Panc1 (cell line): ENCODE results near the gene ARHGAP45. TPM values are rescaled to one million over a fixed set of nuclear protein-coding genes. Genes with fewer than 3 reads are reported as not detected.

Experiments used
- ATAC-seq: fragments of 200-7000 bp; cut with Tn5 transposase; 2 replicates; pipeline ENCODE4 v1.9.1; 2020; ENCODE audit warnings: mild to moderate bottlenecking, moderate library complexity
- BruUV-seq: library from RNA; stranded (reverse); fragments of 400-500 nt; replicated peaks from 2 replicates; lab custom pipeline; 2021; lab: Mats Ljungman, UMichigan
- CTCF ChIA-PET: fragments of 300-600 bp; sonication (Branson Sonifier 250); formaldehyde crosslinking; loops from one replicate; lab custom pipeline; 2022; ENCODE audit warnings: antibody characterized with exemption; lab: Charles Lee
- POLR2A ChIA-PET: fragments of 300-600 bp; sonication (Branson Sonifier 250); formaldehyde crosslinking; loops from one replicate; lab custom pipeline; 2022; ENCODE audit warnings: antibody characterized with exemption; lab: Charles Lee
- DNase-seq: peaks from one replicate; pipeline ENCODE4 v3.0.0-alpha.2; 2010; ENCODE audit warnings: low read depth, low spot score
- H3K27ac ChIP-seq: 2 replicates; pipeline ENCODE4 v1.5.1; 2011; ENCODE audit warnings: mild to moderate bottlenecking, low read length, inconsistent platforms
- H3K27me3 ChIP-seq: fragments of 200-500 bp; sonication (Bioruptor generic); 2 replicates; pipeline ENCODE4 v1.6.0; 2014; ENCODE audit warnings: low read length, inconsistent platforms; ENCODE audit not compliant: control insufficient read depth, insufficient read depth
- H3K36me3 ChIP-seq: fragments of 200-500 bp; sonication (Bioruptor generic); 2 replicates; pipeline ENCODE4 v1.5.1; 2014; ENCODE audit warnings: inconsistent platforms, mild to moderate bottlenecking, low read length, moderate library complexity; ENCODE audit not compliant: control insufficient read depth, insufficient read depth
- H3K4me1 ChIP-seq: 2 replicates; pipeline ENCODE4 v1.5.1; 2011; ENCODE audit warnings: inconsistent platforms, mild to moderate bottlenecking, low read length, moderate library complexity; ENCODE audit not compliant: control insufficient read depth, insufficient read depth
- H3K4me3 ChIP-seq, 2 experiments: 2 replicates each; pipeline ENCODE4 v1.5.1; 2011 to 2012; ENCODE audit warnings: low read depth in 2 of 2, low read length in 2 of 2, mild to moderate bottlenecking in 2 of 2, inconsistent platforms in 1 of 2, moderate library complexity in 1 of 2
- H3K9me3 ChIP-seq: fragments of 200-500 bp; sonication (Bioruptor generic); 2 replicates; pipeline ENCODE4 v1.5.1; 2014; ENCODE audit warnings: low read depth, mild to moderate bottlenecking, inconsistent platforms, low read length, moderate library complexity; ENCODE audit not compliant: control insufficient read depth, insufficient read depth
- POLR2AphosphoS5 ChIP-seq: IDR thresholded peaks from 2 replicates; pipeline ENCODE4 v1.6.1; 2012; ENCODE audit warnings: mild to moderate bottlenecking, low read depth, low read length, moderate library complexity
- SIN3A ChIP-seq: IDR thresholded peaks from 2 replicates; pipeline ENCODE4 v1.6.1; 2012; ENCODE audit warnings: low read depth, mild to moderate bottlenecking, low read length, moderate library complexity, borderline replicate concordance; ENCODE audit not compliant: insufficient read depth
- TCF7L2 ChIP-seq: IDR thresholded peaks from 2 replicates; pipeline ENCODE4 v1.6.1; 2011; ENCODE audit warnings: mild to moderate bottlenecking, low read depth, low read length, inconsistent platforms
- in situ Hi-C: cut with HindIII; loops from 2 replicates; pipeline ENCODE4 v1.10.0; 2016; ENCODE audit warnings: low sequenced_read_pairs, low pct_unique_long_range_greater_than_20kb
- intact Hi-C: fragments of 100-400 bp; cut with micrococcal nuclease; formaldehyde crosslinking; loops from one replicate; pipeline ENCODE4 v1.10.0; 2022; ENCODE audit not compliant: unreplicated experiment
- total RNA-seq: library from RNA; stranded (reverse); gene quantifications from one replicate; pipeline ENCODE4 v1.2.1, GENCODE V29; 2021; ENCODE audit not compliant: unreplicated experiment
- TF ChIP-seq, protein P1 (sequence below): fragments of 450-650 bp; IDR thresholded peaks from 2 replicates; pipeline ENCODE4 v1.5.1; 2017; ENCODE audit warnings: mild to moderate bottlenecking
- TF ChIP-seq, protein P2 (sequence below), 2 experiments: IDR thresholded peaks; 2 replicates each; pipeline ENCODE4 v1.6.1; 2011 to 2012; ENCODE audit warnings: low read depth in 2 of 2, control low read depth in 1 of 2, low read length in 1 of 2, mild to moderate bottlenecking in 1 of 2, moderate library complexity in 1 of 2; ENCODE audit not compliant: insufficient read depth in 1 of 2

Gene ARHGAP45
- total RNA-seq, 1 experiment from 2014 or later: 27.8 TPM

DNA sequence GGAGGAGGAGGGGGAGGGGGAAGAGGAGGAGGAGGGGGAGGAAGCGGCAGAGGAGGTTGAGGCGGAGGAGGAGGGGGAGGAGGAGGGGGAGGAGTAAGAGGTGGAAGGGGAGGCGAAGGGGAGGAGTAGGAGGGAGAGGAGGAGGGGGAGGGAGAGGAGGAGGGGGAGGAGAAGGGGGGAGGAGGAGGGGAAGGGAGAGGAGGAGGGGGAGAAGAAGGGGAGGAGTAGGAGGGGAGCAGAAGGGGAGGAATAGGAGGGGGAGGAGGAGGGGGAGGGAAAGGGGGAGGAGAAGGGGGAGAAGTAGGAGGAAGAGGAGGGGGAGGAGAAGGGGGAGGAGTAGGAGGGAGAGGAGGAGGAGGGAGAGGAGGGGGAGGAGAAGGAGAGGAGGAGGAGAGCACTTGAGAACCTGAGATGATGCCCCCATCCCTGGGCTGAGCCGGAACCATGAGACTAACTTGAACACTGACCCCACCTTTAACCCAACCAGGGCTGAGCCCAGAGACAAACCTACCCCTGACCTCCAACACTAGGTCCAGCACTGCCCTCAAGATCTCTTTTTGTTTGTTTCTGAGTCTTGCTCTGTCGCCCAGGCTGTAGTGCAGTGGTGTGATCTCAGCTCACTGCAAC is 14.5 kb upstream of the ARHGAP45 start:
- Histone ChIP-seq H3K4me1 (no peaks in the 10 kb centered on the region), H3K27me3 (no peaks in the 10 kb centered on the region), H3K9me3 (no peaks in the 10 kb centered on the region), H3K27ac (no peak overlapping the region), H3K36me3 (no peaks in the 10 kb centered on the region), H3K4me3 (no peak overlapping the region)
- no peak for DNase-seq
- TF ChIP-seq, protein P1, sequence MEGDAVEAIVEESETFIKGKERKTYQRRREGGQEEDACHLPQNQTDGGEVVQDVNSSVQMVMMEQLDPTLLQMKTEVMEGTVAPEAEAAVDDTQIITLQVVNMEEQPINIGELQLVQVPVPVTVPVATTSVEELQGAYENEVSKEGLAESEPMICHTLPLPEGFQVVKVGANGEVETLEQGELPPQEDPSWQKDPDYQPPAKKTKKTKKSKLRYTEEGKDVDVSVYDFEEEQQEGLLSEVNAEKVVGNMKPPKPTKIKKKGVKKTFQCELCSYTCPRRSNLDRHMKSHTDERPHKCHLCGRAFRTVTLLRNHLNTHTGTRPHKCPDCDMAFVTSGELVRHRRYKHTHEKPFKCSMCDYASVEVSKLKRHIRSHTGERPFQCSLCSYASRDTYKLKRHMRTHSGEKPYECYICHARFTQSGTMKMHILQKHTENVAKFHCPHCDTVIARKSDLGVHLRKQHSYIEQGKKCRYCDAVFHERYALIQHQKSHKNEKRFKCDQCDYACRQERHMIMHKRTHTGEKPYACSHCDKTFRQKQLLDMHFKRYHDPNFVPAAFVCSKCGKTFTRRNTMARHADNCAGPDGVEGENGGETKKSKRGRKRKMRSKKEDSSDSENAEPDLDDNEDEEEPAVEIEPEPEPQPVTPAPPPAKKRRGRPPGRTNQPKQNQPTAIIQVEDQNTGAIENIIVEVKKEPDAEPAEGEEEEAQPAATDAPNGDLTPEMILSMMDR: no peak
- TF ChIP-seq SIN3A: no peak
- no peak for TF ChIP-seq POLR2AphosphoS5
- BruUV-seq: no TSS peak
- ATAC-seq: 0 out of 2 replicates have a peak, but pooled peaks have one; percentile 39
- POLR2A ChIA-PET: no interaction called here
- in situ Hi-C loops: no loop called here
- intact Hi-C loops: no loop called here
- CTCF ChIA-PET: no interaction called here

DNA sequence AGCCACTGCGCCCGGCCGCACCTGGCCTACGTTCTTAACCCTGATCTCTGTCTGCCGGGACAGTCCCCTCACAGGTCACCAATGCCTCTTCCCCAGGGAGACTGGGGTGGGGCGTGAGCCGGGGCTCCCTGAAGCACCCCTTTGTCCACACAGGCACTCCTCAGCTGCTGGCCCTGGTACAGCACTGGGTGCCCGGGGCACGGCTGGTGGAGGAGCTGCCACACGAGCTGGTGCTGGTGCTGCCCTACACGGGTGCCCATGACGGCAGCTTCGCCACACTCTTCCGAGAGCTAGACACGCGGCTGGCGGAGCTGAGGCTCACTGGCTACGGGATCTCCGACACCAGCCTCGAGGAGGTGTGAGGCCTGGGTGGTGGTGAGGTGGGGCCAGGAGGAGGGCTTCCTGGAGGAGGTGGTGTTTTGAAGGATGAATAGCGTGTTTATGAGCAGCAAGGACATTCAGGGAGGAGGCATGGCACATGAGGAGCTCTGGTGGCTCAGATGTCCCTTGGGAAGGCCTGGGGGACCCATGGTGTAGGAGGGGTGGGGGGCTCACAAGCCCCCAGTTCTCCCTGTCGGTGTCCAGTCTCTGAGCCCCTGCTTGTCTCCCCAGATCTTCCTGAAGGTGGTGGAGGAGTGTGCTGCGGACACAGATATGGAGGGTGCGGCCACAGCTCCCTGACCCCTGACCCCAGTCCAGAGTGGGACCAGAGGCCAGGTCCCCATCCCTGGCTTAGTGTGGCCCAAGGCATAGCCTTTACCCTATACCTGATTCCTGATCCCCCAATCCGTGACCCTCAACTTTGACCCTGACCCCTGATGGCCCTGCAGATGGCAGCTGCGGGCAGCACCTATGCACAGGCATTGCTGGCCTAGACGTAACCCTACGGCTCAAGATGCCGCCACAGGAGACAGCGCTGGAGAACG is 13.5 kb upstream of the ARHGAP45 start:
- CTCF ChIA-PET: interaction anchor here (0.6 kb wide), 1 partner anchor 22 kb away, joined by 8 read pairs; no protein-coding TSS in a partner anchor
- no peak overlapping the region for H3K27ac ChIP-seq
- H3K27me3 ChIP-seq: no peaks in the 10 kb centered on the region
- no peaks in the 10 kb centered on the region for H3K9me3 ChIP-seq
- TF ChIP-seq, protein P1: no peak
- TF ChIP-seq TCF7L2: no peak
- TF ChIP-seq POLR2AphosphoS5: no peak
- TF ChIP-seq, protein P2, sequence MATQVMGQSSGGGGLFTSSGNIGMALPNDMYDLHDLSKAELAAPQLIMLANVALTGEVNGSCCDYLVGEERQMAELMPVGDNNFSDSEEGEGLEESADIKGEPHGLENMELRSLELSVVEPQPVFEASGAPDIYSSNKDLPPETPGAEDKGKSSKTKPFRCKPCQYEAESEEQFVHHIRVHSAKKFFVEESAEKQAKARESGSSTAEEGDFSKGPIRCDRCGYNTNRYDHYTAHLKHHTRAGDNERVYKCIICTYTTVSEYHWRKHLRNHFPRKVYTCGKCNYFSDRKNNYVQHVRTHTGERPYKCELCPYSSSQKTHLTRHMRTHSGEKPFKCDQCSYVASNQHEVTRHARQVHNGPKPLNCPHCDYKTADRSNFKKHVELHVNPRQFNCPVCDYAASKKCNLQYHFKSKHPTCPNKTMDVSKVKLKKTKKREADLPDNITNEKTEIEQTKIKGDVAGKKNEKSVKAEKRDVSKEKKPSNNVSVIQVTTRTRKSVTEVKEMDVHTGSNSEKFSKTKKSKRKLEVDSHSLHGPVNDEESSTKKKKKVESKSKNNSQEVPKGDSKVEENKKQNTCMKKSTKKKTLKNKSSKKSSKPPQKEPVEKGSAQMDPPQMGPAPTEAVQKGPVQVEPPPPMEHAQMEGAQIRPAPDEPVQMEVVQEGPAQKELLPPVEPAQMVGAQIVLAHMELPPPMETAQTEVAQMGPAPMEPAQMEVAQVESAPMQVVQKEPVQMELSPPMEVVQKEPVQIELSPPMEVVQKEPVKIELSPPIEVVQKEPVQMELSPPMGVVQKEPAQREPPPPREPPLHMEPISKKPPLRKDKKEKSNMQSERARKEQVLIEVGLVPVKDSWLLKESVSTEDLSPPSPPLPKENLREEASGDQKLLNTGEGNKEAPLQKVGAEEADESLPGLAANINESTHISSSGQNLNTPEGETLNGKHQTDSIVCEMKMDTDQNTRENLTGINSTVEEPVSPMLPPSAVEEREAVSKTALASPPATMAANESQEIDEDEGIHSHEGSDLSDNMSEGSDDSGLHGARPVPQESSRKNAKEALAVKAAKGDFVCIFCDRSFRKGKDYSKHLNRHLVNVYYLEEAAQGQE (IDR thresholded peaks at IDR 0.05; ENCODE audit: insufficient read depth in 1 of 2, low read depth in 2 of 2, low read length in 1 of 2): no peak
- no peak for TF ChIP-seq SIN3A
- POLR2A ChIA-PET: interaction anchor here (0.5 kb wide), 1 partner anchor 10 kb away, joined by 6 read pairs; no protein-coding TSS in a partner anchor
- no TSS peak for BruUV-seq
- DNase-seq: no peak
- peak; percentile 29; the same call in 1 of the 2 replicates for ATAC-seq
- H3K4me3 ChIP-seq: no peak overlapping the region
- in situ Hi-C loops: no loop called here
- no peaks in the 10 kb centered on the region for H3K4me1 ChIP-seq
- intact Hi-C loops: no loop called here
- H3K36me3 ChIP-seq: no peaks in the 10 kb centered on the region
